ENCODE data around the gene CERCAM.

- no peak for TF ChIP-seq CTCF (IDR thresholded peaks at IDR 0.05)
- TF ChIP-seq POLR2A (IDR thresholded peaks at IDR 0.05), result no peak
Measured at GRCh38 chr9:128482186-128482585, 61.5 kb downstream of the CERCAM start.

Data from esophagus squamous epithelium (tissue), 4 donors.